GM18868 (cell line): Measurements from ENCODE around the gene TOP2A.
"Not testable (repeated sequence)": the region's sequence is repeated elsewhere in the genome, so short reads cannot be mapped to it uniquely, and the experiment has no call there.

Experiments
- ATAC-seq: cut with Tn5 transposase; IDR thresholded peaks from one replicate; pipeline ENCODE4 v1.9.1; 2021; ENCODE audit warnings: mild to moderate bottlenecking, moderate library complexity; ENCODE audit not compliant: unreplicated experiment

The TOP2A gene

DNA sequence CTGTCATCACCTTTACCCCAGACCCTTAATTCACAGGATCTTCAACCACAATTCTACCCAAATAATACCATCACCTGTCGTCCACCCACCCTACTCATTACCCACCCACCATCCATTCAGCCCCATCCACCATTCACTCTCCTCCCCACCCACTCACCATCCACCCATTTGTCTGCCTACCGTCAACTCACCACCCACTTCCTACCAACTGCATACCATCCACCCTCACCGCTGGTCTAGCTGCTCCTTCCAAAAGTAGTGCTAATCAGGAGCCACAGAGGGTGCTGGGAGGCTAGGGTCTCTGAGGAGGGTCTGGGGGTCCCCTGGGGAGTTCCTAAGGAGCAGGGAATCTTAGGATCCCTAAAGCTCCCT is 13.5 kb upstream of the TOP2A start:
- no peak for ATAC-seq

DNA sequence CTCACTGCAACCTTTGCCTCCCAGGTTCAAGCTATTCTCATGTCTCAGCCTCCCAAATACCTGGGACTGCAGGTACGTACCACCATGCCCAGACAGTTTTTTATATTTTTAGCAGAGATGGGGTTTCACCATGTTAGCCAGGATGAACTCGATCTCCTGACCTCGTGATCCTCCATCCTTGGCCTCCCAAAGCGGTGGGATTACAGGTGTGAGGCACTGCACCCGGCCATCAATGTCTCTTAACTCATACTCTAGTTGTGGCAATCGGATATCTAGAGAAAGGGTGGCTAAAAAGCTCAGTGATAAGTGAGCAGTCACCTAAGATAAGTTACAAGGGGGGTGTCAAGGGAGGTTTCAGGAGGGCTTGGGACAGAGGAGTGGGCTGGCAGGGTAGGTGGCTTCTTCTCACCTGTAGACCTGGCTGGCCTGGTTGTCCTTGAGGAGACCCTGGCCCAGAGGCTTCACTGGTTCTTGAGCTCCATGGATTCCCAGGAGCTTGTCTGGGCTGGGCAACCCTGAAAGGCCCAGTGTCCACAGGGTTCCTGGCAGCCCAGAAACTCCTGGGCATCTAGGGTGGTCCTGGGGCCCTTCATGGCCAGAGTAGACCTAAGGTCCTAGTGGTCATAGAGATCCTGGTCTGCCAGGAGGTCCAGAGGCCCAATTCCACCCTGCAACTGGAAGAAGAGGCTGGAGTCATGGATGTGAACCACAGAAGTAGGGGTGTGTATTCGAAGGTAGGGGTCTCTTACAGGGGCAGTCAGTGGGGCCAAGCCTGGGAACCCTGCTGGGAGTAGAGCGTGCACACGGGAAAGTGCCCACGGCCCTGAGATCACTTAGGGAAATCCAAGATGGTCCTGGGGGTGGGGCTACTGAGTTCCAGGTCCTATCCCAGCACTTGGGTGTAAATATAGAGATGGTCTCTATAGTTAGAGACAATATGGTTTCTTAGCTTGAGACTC is 12.9 kb upstream of the TOP2A start:
- no peak for ATAC-seq

DNA sequence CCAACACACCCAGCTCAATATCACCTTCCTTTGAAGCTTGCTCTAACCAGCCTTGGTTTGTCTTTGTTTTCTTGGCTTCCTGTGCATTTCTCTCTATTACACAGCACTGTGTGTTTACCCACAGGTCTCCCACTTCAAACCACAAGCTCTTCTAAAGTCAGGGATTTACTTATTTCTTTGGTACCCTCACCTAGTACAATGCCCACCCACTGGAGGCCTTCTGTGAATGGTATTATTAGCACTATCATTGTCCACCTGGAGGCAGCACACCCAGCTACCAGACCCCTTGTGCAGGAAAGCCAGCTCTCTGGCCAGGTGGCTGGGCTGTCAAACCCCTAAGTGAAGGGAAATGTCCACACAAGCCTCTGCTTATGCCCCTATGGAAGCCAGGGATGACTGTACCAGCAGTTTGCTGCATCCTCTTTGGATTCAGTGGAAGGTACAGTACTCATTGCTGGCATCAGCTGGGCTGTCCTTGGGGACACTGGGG is 9.4 kb upstream of the TOP2A start:
- ATAC-seq: no peak

DNA sequence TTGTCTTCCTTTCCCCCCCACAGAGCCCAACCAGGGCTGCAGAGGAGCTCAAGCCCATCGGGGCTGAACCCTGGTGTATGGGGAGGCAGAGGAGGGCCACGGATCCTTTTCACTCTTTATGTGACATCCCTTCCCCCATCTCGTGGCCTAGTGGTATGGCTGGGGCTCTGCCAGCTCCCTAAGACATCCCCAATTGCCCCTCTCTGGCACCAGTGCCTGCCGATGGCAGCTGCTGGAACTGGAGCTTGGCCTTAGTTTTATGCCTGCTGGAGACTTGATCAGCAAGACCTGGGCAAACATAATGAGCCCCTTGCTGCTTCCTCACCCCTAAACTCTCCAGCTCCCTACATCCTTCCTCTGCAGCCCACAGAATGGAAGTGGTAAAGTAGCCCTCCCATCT is 8.0 kb upstream of the TOP2A start:
- ATAC-seq: no peak

DNA sequence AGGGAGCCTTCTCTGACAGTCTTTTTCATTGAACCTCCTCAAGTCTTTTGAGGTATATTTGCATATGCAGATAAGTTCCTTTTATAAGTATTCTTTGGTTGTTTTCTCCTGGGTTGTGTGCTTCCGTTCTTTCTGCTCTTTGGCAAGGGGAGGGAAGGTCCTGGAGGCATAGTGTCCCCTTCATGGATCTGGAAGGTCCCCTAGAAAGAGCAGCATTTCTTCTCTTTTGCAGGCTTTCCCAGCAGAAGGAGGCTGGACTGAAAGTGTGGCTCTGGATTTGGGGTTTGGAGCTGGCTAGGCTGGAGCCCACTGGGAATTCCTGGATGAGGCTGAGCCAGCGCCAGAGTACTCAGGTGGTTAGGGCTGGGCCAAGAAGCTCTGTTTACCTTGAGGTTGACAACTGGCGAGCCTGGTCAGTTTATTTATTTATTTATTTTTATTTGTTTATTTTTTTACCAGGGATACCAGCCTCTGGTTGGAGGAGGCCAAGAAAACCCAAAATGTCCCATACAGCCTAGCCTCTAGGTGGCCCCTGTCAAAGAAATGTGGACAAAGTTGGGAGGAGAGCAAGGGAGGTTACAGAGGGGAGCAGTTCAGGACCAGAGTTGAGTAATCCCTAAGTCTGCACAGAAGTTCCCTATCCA is 5.4 kb upstream of the TOP2A start:
- no peak for ATAC-seq

DNA sequence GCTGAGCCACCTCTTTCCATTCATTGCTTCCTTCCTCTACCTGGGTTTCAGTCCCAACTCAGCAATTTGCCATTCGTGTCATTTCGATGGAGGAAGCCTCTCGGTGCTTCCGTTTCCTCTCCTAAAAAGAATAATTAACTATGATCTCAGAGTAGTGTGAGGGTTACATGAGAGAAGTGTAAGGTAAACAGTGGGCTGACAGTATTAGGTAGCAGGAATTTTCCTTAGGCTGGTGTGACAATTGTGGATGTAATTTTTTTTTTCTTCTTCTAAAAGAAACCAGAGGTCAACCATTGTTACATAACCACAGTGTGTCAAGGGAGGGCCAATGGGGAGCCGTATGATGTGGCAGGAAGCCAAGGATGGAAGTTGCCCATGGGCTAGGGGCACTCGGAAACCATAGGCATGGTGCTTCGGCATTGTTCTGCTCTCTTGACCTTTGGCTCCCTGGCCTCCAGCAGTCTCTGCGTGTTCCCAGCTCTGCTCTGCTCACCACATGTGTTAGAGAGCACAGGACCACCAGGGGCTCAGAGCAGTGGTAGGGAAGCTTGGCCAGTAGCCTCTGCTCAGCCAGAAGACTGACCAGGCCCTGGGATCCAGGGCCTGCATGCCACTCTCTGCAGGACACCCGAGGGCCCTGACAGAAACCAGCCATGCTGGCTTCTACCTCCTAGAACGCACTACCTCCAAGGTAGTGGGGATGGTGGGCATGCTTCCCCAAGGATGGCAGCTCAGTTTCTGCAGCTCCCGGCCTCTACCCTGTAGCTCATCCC is 2.0 kb upstream of the TOP2A start:
- ATAC-seq: no peak

DNA sequence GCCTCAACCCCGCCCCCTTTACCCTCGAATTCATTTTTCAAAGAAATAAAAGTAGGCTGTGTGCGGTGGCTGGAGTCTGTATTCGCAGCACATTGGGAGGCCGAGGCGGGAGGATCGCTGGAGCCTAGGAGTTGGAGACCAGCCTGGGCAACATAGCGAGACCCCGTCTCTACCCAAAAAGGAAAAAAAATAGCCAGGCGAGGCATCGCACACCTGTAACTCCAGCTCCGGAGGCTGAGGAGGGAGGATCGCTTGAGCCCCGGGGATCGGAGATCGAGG is 671 bp upstream of the TOP2A start:
- ATAC-seq: no peak

DNA sequence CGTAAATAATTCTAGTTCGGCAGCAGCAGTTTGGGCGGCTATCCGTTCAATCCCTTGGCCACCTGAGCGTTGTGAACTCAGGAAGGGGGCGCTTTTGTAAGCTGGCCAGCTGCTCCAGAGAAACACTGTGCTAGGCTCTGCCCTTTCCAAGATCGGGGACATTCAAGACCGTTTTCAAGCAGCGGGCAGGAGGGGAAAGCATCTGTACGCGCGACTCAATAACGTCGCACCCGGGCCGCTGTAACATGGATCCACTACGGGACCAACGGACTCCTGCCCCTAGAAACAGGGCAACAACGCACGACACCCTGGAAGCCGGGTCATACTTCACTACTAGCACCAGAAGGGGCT is 463 bp downstream of the TOP2A start:
- no peak for ATAC-seq

DNA sequence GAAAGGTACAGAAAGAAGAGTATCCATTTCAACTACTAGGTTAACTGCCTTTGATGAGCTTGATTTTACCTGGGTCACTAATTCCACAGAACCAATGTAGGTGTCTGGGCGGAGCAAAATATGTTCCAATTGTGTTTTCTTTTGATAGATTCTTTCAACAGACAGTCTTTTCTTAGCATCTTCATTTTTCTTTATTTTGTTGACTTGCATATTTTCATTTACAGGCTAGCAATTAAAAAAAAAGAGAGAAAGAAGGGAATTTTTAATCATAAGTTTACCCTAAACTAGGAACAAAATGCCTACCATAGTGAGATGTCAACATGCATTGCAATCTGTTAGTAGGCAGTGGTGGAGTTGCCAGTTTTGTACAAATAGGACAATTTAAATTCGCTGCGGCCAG is 1.0 kb downstream of the TOP2A start:
- no peak for ATAC-seq

DNA sequence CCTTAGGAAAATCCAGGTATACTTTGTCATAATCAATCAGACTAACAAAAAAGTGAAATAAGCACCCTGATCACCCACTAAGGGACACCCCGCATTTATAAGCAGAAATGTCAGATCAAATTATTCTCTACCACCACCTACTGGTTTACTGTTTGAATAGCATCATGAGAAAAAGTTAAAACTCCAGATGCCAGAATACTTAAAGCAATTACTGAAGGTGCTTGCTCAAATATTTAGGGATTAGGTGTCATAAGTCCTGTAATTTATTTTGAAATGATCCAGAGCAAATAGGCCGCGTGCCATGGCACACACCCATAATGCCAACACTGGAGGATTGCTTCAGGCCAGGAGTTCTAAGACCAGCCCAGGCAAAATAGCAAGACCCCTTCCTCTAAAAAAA is 2.3 kb downstream of the TOP2A start:
- ATAC-seq: no peak

DNA sequence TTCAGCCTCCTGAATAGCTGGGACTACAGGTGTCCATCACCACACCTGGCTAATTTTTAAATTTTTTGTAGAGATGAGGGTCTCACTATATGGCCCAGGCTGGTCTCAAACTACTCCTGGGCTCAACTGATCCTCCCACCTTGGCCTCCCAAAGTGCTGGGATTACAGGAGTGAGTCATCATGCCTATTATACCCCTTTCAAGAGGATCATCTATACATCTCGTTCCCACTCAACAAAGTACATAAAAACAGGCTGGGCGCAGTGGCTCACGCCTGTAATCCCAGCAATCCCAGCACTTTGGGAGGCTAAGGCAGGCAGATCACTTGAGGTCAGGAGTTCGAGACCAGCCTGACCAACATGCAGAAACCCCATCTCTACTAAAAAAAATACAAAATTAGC is 3.4 kb downstream of the TOP2A start:
- not testable (repeated sequence) for ATAC-seq

DNA sequence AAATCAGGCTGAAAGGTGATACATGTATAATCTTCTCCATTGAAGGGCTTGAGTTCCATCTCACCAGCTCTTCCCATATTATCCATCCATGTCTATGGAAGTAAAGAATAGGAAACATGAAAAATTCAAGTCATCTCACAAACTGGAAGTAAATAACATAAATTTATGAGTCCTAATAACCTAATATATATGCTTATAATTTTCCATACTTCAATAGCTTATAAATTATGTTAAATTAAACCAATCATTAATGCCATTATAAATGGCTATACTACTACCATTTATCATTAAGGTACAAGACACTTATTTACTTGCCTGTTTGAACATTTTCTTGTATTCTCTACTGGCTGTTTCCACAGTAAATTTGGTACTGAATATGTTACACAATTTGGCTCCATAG is 4.8 kb downstream of the TOP2A start:
- ATAC-seq: no peak

DNA sequence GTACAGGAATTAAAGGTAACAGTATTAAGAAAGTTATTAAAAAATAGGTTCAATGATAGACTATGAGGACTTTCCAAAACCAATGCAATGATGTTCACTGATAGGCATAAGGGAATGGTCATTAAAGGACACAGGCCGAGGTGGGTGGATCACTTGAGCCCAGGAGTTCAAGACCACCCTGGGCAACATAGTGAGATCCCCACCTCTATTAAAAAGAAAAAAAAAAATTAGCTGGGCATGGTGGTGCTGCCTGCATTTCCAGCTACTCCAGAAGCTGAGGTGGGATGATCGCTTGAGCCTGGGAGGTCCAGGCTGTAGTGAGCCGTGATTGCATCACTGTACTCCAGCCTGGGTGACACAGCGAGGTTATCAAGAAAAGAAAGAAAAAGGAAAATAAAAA is 5.9 kb downstream of the TOP2A start:
- no peak for ATAC-seq

DNA sequence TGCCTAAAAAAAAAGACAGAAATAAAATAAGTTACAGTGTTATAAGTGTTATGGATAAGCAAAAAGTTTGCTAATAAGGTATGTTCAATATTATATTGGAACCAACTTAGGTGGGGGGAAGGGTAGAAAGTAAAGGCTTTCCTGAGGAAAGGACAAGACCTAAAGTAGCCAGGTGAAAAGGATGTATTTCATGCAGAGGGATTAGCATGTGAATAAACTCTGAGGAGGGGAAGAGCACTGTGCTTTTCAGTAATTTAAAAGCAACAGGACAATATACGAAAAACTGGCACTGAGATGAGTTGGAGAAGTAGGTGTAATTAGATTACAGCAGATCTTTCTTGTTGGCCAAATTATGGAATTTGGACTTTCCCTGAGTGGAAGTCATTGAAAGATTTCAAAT is 7.6 kb downstream of the TOP2A start:
- ATAC-seq: no peak

DNA sequence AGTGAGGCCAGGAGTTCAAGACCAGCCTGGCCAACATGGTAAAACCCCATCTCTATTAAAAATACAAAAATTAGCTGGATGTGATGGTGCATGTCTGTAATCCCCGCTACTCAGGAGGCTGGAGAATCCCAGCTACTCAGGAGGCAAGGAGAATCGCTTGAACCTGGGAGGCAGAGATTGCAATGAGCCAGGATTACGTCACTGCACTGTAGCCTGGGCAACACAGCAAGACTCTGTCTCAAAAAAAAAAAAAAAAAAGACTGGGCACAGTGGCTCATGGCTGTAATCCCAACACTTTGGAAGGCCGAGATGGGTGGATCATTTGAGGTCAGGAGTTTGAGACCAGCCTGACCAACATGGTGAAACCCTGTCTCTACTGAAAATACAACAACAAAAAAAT is 8.2 kb downstream of the TOP2A start:
- ATAC-seq: not testable (repeated sequence)

DNA sequence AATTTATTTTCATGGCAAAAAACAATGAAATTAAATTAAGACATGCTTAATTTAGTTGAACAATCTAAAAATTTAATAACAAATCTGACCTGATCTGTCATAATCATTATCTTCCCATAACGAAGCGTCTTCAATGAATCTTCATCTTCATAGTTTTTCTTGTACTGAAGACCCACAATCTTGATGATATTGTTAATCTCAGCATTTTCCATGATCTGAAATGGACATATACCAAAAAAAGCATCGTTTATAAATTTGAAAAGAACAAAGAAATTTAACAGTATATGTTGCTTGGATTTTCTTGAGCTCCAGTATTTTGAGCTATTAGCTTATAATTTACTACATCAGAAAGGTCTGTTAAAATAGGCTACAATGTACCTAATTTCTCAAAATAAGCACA is 10.2 kb downstream of the TOP2A start:
- no peak for ATAC-seq

DNA sequence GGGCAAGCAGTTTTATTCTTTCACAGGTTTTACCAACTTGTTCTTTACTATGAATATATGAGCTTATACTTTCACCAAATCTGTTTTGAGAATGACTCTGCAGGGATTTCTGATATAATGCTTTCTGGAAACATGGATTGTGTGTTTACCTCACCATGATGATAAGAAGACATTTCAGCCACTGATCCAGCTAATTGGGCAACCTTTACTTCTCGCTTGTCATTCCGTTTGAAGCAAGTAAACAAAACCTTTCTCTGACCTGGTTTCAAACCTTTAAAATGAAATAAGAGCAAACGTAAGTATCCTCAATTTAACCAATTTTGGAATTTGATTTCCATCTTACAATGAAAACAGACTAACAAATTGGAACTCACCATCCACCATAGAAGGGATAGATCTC is 13.7 kb downstream of the TOP2A start:
- no peak for ATAC-seq

DNA sequence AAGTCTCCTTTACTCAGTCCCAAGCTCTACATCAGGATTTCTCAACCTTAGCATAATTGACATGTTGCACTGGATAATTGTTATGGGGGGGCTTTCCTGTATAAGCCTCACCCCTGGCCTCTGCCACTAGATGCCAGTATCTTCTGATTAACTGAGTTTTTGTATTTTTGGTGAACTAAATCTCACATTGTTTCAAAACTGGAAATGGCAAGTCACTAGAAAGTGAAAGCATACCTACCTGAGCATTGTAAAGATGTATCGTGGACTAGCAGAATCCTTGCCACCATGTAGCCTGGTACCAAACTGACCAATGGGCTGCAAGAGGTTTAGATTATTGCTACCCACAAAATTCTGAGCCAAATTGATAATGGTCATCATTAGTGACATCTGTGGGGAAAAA is 15.0 kb downstream of the TOP2A start:
- no peak for ATAC-seq

DNA sequence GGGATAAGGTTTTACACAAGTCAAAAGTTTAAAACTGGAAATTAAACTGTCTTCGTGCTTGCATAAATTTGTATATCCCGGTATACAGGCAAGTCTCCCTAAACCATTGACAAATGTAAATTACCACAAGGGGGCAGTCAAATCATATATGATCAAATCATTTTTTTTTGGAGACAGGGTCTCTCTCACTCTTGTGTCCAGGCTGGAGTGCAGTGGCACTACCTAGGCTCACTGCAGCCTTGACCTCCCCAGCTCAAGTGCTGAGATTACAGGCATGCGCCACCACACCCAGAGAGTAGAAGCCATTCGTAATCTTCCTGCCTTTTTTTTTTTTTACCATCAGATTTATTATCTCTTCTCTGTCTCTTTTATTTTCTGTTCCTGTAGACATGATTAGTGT is 18.5 kb downstream of the TOP2A start:
- no peak for ATAC-seq

DNA sequence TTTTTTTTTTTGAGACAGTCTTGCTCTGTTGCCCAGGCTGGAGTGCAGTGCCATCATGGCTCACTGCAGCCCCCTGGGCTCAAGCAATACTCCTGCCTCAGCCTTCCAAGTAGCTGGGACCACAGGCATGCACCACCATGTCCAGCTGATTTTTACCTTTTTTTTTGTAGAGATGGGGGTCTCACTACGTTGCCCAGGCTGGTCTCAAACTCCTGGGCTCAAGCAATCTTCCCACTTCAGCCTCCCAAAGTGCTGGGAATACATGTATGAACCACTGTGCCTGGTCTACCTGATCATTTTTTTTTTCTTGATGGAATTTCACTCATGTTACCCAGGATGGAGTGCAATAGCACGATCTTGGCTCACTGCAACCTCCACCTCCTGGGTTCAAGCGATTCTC is 31.1 kb downstream of the TOP2A start:
- ATAC-seq: not testable (repeated sequence)

DNA sequence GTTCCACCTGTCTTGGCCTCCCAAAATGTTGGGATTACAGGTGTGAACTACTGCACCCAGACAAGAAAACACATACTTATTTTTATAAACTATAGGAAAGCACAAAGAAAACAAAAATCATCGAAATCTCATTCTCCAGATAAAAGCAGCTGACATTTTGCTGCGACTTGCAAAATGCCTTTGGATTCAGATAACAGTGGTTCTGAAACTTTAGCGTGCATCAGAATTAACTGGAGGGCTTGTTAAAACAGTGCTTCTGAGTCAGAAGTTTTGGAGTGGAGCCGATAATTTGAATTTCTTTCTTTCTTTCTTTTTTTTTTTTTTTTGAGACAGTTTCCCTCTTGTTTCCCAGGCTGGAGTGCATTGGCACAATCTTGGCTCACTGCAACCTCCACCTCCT is 35.4 kb downstream of the TOP2A start:
- ATAC-seq: no peak

DNA sequence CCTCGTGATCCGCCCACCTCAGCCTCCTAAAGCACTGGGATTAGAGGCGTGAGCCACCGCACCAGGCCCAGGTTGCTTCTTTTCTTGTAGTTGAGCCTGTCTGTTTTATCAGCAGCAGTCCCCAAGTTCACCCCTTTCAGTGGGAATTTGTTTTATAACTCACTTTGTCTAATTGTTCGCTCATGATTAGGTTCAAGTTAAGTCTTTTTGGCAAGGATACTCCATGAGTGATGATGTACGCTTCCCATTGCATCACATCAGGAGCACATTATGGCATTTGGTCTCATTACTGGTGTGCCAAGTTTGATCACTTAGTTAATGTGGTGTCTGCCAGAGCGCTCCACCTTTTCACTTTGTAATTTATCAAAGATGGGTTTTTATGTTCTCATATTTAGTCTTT is 38.7 kb downstream of the TOP2A start:
- no peak for ATAC-seq
